ENCODE data around the gene TOMM40L.

TOMM40L gene

DNA sequence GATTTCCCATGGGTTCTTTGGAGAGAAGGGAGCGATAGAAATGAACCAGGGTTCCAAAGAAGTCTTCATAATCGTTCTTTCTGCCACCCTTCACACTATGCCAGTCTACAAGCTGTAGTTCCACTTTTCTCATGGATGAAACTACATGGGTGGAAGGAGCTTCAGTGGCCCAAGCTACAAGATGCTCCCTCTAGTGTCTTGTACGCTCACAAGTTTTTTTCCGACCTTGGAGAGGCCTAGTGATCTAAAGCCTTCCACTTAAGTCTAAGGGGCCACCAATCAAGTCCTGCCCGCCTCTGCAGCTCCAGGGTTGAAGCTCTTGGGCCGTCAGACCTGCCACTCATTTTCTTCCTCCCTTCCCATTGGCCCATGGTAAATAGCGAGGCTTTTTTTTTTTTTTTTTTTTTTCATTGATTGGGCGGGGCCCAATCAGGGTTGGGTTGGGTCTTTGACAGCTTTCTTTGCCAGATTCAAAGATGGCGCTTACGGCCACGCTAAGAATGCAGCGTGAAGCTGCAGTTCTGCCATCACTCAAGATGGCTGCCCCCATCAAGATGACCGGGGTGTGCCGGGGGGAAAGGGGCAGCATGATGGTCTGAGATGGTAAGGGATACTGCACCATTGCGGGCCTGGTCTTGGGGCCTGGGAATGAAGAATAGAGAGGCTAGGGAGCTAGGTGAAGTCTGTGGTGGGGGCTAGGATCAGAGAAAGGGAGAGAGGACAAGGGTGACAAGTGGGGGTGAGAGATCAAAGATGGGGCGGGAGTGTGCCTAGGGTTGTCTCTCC is at the start of gene TOMM40L:
TSS of gene TOMM40L (plus strand) at position 527 of the 786 bp plus-strand sequence. CDS start 430 bp downstream, outside the sequence.
- DNase-seq (ENCODE audit: low read depth), result peak; percentile 46

DNA sequence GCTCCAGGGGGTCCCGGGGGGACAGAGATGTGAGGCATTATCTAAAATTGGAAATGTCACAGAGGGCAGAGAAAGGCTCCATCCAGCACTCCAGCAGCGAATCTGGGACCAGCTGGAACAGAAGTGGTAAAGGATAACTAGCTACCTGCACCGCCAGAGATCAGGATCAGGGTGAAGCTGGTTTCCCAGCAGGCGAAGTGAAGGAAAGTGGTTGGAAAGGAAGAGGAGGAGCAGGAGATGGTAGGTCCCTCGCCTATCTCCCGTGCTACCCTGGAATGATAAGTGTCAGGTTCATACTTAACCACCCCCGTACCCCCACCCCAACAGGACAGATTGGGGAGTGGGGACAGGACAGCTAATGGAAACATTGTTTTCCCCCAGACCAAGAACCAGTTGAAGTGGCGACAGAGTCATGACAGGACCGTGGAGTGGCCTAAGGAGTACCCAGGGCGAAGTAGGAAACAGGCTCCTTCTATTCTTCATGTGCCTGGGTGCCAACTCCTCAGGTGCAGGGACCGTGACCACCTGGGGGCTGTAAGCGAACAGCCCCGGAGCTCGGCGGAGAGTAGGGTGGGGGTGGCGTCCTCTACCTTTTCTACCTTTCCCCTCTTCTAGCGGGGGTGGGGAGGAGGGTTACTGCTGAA is 49.3 kb upstream of the TOMM40L start:
- no peak for DNase-seq (ENCODE audit: low read depth)

DNA sequence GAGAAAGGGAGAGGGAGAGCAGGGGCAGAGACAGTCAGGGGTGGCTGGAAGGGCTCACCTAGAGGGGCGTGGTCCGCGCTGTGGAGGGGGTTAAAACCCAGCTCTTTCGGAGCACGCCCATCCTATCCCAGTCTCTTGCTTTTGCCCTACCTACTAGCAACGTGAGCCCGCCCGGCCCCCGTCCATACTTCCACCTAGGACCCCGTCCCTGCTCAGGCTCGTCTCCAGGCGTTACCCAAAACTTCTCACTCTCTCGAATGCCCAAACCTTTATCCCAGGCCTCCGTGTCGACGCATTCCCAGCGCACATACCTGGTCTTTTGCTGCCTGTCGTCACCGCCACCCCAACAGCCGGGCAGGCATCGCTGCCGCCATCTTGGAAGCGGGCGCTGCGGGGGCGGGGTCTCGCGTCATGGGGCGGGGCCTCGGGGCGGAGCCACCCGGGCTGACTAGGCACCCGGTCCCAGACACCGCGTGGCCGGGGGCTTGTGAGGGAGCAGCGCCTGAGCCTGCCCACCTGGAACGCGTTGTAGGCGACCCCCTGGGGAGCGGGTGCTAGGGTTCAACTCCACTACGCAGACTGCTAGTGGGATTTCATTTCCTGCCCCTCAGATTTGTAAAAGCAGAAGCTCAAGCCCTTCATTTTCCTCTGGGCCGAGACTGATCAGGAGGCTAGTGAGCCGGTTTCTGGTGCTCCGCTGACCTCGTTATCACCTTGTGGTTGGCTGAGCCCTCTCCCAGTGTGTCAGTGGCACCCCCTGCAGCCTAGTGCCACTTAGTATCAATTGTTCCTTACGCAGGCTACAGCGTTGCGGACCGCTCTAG is 48.5 kb upstream of the TOMM40L start, which contains the start of gene B4GALT3:
TSS of gene B4GALT3 (minus strand) at position 396 of the 824 bp plus-strand sequence. CDS start 1,447 bp downstream, outside the sequence.
- DNase-seq (ENCODE audit: low read depth), result peak; percentile 99

DNA sequence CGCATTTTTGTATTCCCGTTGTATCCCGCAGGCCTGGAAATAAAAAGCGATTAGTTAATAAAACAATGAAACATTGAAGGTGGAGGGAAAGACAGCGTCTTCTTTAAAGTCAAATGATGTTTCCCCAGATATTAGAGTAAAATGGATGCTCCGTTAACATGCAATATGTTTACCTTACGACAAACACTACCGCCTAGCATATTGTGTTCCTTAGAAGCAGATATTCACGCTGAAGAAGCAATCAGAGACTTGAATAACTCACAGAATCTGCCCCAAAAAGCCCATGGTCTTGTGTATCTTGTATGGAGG is 48.0 kb upstream of the TOMM40L start:
- no peak for DNase-seq (ENCODE audit: low read depth)

DNA sequence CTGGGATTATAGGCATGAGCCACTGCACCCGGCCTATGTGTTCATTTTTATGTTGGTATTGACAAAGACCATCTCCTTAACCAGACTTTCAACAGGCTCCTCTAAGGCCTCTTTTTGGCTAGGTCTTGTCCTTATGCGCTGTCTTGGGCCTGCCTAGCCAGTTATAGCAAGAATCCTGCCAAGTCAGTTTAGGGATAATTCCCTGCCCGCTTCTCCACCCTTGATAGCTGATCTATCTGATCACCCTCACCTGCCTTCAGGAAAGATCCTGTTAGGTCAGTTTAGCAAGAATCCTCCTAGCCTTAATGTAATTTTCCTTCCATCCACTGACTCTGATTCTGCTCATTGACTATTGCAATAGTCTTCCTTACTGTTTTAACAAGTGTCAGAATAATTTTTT is 46.2 kb upstream of the TOMM40L start:
- DNase-seq (ENCODE audit: low read depth), result no peak

DNA sequence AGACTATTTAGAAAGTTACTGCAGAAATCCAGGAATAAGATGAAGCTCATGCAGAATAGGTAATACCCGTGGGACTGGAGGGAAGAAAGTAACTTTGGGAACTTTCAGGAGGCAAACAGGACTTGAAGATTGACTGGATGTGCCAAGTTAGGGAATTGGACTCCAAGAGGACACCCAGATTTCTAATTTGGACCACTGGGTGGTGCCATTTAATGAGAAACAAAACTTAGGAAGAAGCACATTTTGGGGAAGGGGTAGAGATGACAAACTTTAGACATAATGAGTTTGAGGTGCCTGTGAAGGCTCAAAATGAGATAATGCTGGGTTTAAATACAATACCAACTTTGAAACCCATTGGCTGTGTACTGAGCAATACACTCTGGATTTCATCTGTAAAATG is 45.2 kb upstream of the TOMM40L start:
- DNase-seq (ENCODE audit: low read depth), result no peak

DNA sequence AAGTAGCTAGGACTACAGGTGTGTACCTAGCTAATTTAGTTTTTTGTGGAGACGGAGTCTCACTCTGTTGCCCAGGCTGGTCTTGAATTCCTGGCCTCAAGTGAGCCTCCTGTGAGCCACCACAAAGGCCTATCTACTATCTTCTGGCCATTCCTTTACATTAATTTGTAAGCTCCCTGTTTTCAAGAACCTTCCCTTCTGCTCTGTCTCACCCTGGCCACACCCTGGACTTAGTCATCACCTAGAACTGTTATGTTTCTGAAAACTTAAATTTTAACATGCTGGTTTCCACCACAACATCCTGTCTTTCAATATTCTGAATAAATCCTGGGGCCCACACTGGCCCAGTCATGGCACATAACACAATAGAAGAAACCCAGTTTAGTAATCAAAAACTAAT is 43.6 kb upstream of the TOMM40L start:
- DNase-seq (ENCODE audit: low read depth), result no peak

DNA sequence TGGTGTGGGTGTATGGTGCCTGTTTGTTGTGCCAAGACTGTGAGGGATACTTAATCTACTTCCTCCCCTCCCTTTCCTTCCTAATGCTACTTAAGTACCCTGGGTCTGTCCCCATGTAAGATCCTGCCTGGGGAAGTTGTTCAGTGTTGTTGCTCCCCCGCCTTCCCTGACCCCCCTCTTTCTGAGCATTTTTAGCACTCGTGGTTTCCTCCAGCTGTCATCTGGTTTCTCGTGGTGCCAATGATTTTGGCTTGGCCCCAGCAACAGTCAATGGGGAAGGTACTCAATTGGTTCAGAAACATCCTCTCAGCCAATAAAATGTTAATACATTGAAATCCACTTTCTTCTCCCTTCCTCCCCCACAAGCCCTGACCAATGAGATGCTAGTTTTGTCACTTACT is 40.6 kb upstream of the TOMM40L start:
- no peak for DNase-seq (ENCODE audit: low read depth)

DNA sequence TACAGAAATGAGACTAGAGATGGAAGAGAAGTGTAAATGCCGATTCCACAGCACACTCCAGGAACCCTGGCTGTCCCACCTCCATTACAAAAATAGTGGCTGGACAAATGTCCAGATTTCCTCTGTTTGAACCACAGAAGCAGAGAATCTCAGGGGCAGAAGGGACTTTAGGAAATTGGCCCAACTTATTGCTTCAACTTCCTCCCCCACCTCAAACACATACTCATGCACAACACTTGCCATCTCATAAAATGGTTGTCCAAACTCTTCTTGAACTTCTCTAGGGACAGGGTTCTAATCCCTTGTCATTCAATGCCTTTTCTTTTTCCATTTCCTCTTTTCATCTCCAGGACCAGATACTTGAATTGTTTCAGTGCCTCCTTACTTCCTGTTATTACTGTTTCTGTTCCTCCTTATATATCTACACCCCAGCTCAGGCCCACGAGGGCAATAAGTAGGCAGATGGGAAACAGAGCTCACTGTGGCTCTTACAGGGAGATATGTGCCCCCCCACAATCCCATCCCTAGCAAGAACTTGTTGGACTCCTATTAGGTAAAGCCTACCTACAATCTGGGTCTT is 40.0 kb upstream of the TOMM40L start:
- DNase-seq (ENCODE audit: low read depth), result no peak

DNA sequence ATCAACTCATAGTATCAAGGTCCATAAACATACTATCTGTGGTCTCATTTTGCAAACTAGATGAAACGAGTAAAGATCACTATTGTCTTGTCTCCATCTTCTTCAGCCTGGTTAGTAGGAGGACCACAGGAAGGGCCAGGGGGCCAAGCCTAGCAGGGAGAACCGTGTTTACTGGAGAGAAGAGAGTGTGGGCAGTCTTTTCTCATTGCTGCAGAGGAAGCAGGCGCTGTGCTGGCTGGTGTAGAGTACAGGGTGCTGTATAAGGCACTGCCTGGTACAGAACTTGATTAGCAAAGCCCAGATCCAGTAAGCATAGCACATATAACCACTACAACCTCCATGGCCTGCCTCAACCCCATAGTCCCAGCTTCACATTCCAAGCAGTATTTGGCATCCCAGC is 38.5 kb upstream of the TOMM40L start:
- DNase-seq (ENCODE audit: low read depth), result no peak

DNA sequence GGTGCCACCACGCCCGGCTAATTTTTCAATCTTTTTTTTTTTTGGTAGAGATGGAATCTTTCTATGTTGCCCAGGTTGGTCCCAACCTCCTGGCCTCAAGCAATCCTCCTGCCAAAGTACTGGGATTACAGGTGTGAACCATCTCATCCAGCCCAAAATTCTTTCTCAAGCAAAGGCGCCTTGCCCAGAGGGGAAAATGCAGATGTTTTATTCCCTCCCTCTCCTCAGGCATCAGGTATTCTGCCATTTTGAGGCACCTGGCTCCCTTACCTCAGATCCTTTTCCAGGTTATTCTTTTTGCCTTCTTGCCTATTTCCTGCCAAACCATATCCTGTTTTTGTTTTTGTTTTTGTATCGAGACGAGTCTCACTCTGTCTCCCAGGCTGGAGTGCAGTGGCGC is 37.5 kb upstream of the TOMM40L start:
- no peak for DNase-seq (ENCODE audit: low read depth)

DNA sequence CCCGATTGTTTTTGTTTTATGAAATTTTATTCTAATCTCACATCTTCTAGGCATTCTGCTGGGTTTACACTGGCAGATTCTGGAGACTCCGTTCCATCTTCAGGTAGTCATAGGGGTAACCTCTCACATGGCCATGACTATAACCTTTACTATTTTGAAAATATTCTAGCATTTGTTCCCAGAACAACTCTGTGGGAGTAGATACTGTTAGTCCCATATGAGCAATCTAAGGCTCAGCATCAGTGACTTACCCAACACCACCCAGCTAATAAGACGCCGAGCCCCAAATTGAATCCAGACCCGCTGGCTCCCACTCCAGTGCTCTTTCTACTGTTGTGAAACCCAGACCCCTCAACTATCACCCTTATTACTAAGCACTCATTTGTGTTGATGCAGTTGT is 36.8 kb upstream of the TOMM40L start:
- no peak for DNase-seq (ENCODE audit: low read depth)

DNA sequence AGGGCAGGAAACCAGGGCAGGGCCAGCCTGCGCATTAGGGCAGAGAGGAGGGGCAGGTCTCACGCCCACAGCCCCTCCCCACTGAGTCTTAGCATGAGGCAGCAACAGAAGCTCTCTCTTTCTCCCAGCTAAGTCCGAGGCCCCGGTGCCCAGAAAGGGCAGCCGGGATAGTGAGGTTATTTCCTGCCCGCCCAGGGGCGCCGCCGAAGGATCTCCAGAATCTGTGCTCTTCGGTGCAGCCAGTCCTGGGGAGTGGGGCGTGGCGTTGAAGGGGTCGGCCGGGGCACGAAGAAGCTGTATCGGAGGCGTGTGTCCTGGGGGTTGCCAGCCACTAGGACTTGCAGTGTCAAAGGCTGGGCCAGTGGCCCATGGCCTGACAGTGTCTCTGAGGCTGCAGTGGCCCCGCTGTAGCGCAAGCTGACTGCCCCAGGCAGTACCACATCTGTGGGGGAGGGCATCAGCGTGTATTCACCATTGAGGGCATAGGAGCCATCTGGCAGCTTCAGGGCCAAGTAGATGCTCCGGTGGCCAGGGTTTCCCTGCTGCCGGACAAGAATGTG is 34.8 kb upstream of the TOMM40L start:
- no peak for DNase-seq (ENCODE audit: low read depth)

DNA sequence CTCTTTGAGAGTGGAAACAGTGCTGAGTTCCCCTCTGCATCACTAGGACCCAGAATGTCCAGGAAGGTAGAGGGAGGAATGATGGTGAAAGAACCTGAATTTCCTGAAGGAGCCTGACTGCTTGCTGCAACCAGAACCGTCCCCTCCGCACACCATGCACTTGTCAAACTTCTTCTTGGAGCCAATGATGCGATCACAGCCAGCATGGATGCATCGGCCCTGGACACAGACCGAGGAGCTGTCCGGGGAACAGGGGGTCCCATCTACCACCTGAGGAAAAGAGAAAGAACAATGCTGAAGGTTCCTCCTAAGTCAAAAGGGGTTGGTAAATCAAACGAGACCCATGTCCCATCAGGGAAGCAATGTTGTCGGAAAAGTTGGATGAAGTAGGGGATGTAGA is 33.9 kb upstream of the TOMM40L start:
- no peak for DNase-seq (ENCODE audit: low read depth)

DNA sequence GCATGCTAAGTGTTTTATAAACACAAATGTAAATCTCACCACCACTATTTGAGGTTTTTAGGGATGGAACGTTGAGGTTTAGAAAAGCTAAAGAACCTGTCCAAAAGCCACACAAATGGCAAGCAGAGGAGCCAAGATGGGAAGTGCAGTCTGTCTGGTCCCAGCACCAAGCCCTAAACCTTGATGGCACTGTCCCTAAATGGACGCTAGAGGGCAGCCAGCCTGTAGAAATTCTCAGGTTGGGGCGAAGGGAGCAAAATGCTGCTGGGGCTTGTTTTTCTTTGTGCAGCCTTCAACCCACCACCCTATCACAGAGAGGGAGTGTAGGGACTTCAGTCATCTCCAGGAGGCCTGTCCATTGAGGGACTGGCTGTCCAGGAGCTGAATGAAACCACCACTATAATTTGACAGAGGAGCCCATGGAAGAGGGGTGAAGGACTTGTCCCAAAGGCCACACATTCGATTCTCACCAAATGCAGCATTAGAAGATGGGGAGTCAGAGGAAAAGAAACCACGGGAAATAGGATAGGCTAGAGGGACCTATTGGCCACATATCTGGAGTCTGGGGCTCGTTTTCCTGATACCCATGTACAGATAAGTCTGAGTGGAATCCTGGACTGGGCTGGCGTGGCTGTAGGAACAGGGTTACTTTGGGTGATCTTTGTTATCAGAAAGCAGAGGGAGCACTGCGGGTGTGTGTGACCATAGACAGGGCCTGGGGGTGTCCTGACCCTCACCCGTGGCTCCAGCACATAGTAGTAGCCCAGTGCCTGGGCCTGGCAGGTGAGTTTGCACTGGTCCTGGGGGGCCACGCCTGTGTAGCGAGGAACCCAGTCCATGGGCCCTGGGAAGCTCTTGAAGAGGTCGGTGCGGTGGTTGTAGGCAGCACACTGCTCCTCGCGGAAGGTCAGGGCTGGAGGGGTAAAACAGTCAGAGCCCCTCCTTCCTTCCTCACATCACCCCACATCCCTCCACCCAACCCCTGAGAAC is 33.1 kb upstream of the TOMM40L start:
- DNase-seq (ENCODE audit: low read depth), result no peak

DNA sequence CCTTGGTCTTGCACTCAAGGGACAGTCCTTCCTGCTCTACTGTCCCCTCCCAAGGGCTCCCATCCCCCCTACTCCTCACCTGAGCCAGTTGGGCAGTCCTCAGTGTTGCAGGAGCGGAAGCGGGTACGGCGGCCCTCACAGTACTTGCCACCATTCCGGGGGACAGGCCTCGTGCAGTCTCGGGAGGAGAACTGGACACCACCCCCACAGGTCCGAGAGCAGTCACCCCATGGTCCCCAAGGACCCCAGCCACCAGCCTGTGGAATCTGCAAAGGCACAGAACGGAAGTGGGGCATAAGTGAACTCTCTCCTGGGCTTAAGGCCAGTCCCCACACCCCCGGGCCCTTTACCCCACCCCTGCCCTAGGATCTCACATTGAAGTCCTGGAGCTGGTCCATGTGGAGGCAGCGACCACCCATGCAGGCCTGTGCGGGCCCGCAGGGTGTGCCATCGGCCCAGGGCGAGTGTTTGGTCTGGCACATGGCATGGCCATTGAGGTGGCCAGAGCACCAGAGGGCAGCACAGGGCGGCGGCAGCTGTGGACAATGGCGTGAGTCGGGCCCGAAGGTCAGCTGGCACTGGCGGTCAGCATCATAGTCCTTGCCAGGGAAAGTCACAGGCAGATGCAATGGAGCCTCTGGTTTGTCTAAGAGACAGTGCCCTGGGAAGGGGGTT is 32.2 kb upstream of the TOMM40L start:
- no peak for DNase-seq (ENCODE audit: low read depth)

DNA sequence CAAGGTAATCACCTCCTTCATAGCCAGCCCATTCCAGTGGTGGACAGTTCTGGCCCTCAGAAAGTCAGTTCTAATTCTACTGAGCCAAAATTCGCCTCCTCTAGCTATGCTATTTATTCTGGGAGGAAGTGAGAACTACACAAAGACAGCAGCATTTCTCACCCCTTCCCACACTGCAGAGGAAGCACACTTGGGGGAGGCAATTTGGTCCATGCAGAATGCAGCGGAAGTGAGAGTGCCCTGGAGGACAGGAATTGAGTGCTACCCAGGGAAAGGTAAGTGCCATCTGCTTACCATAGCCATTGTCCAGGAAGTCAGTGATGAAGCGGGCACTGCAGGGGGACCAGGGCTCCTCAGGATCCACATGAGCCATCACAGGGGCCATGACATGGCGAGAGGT is 30.7 kb upstream of the TOMM40L start:
- DNase-seq (ENCODE audit: low read depth), result no peak

DNA sequence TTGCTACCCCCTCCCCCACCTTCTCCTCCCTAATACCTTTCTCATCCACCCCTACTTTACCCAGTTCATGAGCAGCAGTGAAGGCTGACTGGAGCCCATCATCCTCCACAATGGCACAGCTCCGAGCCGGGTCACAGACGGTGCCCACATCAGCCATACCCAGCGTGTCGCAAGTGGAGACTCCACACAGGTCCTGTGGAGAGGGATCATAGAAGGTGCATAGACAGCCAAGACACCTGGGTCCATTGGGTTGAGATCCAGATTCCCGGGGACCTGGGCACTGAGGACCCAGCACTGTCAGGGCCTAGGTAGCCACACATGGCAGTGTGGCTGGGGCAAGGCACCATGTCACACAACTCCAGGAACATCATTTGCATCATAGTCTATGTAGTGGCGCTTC is 29.7 kb upstream of the TOMM40L start:
- no peak for DNase-seq (ENCODE audit: low read depth)

DNA sequence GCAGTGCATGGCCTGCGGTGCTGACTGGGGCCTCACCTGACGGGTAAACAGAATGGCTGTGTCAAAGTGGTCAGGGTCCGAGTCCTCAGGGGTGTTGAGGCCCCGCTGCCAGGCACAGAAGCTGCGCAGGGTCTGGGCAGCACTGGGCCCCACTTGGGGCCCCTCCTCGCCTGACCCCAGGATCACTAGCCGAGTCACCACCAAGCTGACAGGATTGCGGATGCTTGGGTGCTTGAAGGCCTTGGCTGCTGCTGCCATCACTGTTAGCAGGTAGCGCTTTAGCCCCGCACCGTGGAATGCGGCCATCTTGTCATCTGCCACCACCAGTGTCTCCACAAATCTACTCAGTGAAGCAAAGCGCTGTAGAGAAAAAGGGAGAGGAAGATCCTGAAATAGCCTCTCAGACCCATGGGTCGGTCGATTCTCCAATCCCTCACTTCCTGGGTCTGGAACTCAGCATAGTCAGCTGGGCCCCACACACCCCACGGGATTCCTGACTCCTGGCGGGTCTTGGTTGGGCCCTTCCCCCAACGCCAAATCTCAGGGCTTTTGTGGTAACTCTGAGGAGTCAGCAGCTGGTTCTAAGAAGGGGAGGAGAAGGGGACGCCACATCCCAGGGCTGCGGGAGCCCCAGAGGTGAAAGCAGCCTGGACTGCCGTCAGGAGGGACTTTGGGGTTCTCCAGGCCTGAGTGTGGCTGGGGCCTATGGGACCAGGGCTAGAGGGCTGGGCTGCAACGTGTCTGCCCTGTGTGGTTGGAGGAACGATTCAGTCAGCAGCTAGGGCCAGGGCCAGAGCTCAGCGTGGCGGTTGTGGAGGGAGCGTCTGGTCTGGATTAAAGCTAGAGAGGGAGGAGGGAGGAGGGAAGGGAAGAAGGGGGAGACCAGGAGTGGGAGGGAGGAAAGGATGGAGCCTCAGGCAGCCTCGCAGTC is 29.1 kb upstream of the TOMM40L start:
- no peak for DNase-seq (ENCODE audit: low read depth)
